Measurements from ENCODE around the gene RNASEH2B.

GRCh38 chr13:50955798-50956197 is 46.2 kb downstream of the RNASEH2B start:
- no peak for TF ChIP-seq EZH2 (optimal IDR thresholded peaks at IDR 0.05; ENCODE audit: low read depth, low read length)
- no peak for TF ChIP-seq CTCF (IDR thresholded peaks at IDR 0.05; ENCODE audit: low read length)

Measured in MM.1S (cell line).